Measurements from ENCODE around the gene CCDC28B.

- TF ChIP-seq CTCF (IDR thresholded peaks at IDR 0.05 in 4 of 5, conservative IDR thresholded peaks at IDR 0.05 in 1 of 5) = no peak
- no peak for TF ChIP-seq POLR2A (IDR thresholded peaks at IDR 0.05)
Observed at GRCh38 chr1:32234792-32235191, 34.4 kb downstream of the CCDC28B start.
